Renal cortex interstitium (tissue), 11 donors: ENCODE data around the gene OTUB2. TPM values are rescaled to one million over a fixed set of nuclear protein-coding genes. Genes with fewer than 3 reads are reported as not detected.
"Not testable (repeated sequence)": the region's sequence is repeated elsewhere in the genome, so short reads cannot be mapped to it uniquely, and the experiment has no call there.

ENCODE experiments used
- DNase-seq, 11 donors: peaks; one replicate each; pipeline ENCODE4 v3.0.0-alpha.2; 2013; ENCODE audit warnings: low read depth in 9 of 11, low spot score in 4 of 11; ENCODE audit errors: extremely low read depth in 1 of 11
- polyA plus RNA-seq, 3 donors: library from polyadenylated mRNA; unstranded; fragments of 120-200 nt; gene quantifications; one replicate each; pipeline ENCODE4 v1.2.1, GENCODE V29; 2013; ENCODE audit not compliant: insufficient read length in 3 of 3

OTUB2 gene
- polyA plus RNA-seq, 3 donors, result 4.2 to 4.5 (median 4.4) TPM

DNA sequence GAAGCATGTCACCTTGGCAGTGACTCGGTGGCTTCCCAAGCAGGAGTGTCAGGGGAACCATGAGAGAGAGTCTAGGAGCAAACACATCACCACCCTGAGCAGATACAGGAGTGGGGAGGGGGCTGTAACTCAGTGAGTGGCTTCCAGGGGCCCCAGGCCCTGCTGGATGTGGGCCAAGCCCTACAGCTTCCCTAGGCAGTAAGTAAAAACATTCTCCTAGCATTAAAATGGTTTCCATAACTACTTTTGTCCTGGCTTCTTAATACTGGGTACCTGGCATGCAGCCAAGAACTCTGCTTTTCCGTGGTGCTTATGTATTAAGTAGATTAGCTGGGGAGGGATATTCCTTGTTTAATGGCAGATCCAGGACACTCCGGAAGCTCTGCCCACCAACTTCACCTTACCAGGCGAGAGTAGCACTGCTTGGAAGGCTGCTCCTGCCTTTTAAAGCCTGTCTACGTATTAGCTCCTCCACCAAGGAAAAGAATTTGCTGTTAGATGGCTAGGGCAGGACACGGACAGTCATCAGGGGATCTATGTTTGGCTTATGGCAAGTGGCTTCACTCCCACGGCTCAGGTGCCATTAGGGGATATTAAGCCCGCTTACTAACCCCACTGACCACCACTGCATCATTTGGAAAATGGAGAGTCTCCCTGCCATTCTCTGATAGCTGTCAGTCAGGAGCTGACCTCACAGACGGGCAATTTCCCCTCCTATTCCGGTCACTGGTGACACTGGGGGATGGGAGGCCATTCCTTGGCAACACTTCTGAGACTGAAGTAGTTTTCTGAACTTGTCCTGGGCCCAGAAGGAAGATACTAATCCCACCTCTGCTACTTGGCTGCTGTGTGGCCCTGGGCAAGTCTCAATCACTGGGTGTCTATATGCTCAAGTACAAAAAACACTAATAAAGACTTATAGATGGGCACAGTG, 22.8 kb downstream of the OTUB2 start:
- DNase-seq, result no peak

DNA sequence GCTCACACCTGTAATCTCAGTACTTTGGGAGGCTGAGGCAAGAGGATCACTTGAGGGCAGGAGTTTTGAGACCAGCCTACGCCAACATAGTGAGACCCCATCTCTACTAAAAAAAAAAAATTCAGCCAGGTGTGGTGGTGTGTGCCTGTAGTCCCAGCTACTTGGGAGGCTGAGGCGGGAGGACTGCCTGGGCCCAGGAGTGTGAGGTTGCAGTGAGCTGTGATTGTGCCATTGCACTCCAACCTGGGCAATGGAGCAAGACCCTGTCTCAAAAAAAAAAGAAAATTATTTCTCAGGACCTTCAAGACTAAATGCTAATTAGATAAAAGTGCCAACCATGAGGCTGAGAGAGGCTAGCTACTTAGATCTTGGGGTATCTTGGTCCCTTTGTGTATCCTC, 23.5 kb downstream of the OTUB2 start:
- no peak for DNase-seq

DNA sequence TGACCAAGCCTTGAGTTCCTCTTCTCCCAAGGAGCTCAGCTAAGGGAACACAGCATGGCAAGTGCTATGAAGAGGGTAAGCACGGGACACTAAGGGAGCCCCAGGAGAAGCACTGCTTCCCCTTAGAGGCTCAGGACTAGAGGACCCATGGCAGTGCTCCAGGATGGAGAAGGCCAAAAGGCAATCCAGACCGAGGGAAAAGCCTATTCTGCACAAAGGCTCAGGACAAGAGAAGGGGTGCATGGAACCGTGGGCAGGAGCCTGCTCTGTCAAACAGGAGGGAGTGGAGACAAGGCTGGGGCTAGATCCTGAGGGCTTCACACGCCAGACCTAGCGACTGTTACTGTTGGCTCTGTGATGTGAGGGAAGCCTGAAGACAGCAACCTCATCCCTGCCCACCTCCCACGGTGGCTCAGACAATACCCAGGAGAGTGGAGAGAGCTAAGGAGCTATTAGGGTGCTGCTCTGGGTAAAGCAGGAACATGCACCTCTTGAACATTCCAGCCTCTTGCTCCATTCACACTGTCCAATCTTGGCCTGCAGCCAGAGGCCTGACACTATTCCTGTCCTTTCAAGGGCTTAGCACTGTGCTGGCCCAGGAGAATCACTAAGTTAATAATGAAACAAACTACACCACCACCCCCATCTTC, 24.2 kb downstream of the OTUB2 start:
- DNase-seq, result no peak

DNA sequence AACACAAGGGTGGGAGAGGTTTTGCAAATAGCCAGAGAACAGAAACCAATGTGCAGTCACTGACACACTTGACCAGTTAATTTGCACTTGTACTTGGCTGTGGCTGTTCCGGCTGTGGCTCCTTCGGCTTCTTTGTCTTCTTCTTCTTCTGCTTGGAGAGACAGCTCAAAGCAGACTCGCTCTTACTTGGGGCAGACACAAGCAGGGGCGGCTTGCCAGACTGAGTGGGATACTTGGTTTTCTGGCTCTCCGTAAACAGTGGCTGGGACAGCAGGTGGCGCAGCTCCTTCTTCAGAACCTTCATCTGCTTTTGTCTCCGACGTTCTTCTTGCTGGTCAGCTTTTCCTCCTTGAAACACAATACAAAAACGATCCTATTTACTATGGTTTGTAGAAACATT, 25.0 kb downstream of the OTUB2 start:
- no peak for DNase-seq

DNA sequence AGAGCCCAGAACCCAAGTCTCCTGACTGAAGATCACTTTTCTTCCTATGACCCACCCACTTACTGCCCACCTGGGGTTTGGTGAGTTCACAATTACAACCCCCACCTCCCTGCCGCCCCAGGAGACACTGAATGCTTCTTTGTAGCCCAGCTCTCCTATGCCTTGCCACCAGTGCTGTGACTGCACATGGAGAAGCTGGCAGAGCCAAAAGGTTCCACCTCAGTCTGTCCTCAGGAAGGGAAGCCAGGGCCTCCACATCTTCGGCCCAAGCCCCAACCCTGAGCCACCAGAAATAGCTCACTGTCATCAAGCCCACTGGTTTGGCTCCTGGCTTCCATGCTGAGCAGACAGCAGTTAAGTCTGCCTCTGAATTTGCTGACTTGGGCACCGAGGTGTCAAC, 25.6 kb downstream of the OTUB2 start:
- DNase-seq, result no peak

DNA sequence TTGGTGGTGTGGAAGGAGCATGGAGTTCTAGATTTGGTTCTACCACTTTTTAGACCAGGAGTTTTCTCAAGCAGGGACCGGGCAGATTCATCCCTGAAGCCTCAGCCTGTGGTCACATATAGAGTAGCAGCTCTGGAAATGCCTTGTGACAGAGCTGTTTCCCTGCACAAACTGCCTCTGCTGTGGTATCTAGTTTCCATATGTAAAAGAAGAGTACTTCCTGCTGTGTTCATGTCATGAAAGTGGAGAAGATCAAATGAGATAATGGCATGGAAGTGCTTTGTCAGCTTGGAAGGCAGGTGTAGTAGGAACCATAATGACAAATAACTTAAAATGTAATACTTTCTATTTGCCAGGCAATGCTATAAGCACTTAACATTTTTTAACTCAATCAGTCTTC, 26.1 kb downstream of the OTUB2 start:
- DNase-seq, result no peak

DNA sequence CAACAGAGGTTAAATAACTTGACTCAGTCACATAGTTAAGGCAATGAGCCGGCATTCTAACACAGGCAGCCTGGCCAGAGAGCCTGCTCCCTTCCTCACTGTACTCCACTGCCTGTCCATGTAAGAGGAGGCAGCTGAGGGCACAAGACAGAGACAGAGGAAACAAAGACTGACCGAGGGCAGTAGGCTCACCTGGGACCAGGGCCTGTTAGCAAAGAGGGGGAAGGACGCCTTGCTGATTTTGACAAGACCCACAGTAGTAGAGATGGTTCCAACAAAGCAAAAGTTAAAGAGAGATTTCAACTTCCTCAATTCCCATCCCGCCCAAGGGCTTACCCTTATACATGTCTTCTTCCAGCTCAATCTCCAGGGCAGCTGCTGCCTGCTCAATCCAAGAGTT, 26.5 kb downstream of the OTUB2 start:
- no peak for DNase-seq

DNA sequence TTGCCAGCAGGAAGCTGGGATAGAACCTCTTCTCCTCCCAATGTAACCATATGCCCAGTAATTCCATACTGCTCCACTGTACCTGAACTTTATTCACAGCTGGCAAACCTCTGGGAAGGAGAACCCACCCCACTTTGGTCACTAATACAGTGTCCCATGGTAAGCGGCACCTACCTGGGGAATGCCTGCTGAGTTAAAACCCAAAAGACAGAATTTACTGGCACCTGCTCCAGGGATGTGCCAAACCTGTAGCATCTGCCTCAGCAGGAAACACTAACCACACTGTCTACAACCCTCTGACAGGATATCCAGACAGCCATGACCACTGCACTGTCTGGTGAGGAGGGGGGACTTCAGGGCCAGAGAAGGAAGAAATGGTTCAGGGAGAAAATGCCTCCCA, 28.3 kb downstream of the OTUB2 start:
- DNase-seq, result no peak

DNA sequence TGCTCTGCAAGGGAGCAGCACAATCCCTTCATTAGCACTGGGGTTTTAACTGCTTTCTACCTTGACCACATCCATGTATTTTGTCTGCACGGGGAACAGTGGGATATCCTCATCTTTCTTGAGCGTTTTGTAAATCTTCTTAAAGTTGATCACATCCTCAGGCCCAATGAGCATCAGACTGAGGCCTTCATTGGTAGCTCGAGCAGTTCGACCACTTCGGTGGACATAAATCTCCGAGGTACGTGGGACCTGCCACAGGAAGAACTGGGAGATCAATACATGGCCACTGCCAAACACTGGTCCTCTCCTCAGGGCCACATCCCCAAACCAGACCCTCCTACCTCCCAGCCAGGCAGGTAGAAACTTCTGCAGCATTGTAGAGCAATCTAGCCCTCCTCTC, 28.8 kb downstream of the OTUB2 start:
- no peak for DNase-seq

DNA sequence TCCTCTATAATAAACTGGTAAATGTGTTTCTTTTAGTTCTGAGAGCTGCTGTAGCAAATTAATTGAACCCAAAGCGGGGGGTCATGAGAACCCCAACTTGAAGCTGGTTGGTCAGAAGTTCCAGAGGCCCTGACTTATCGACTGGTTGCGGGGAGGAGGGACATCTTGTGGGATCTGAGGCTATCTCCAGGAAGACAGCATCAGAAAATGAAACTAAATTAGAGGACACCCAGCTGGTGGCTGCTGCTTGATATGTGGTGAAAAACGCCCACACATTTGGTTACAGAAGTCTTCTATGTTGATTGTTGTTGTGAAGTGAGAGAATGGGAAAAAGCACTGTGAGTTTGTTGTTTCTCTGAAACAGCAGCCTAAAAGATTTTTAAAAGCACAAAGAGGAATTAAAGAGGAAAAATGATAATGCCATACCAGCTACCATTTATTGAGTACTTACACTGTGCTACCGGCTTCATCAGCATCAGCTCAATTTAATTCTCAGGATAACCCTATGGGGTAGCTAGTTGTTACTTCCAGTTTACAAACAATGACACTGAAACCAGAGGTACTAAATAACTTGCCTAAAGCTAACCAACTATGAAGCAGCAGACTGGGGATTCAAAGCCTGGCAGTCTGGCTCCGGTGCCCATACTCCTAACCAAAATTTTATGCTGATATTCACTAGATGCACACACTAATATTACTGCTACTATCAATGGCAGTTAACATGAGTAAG, 30.6 kb downstream of the OTUB2 start:
- DNase-seq, result peak in 2 of 11 donors; percentile 19 to 38

DNA sequence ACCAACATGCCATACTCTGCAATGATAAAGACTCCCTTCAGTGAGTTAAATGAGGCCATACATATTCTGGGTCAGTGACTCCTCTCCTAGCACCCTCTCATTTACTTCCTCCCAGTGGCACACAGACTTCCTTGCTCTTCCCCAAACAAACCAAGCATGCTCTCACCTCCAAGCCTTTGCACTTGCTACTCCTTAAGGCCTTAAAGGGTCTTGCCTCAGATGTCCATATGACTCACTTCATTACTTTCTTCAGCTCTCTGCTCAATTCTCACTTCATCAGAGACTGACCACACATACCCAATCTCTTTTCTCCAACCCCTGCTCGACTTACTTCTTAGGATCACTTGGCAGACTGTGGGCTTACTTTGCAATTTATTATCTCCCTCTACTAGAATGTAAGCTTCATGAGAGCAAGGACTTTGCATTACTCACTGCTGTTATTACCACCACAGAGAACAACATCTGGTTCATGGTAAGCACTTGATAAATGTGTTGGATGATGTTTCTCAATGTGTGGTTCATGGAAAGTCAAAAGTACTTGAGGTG, 32.1 kb downstream of the OTUB2 start:
- DNase-seq, result no peak

DNA sequence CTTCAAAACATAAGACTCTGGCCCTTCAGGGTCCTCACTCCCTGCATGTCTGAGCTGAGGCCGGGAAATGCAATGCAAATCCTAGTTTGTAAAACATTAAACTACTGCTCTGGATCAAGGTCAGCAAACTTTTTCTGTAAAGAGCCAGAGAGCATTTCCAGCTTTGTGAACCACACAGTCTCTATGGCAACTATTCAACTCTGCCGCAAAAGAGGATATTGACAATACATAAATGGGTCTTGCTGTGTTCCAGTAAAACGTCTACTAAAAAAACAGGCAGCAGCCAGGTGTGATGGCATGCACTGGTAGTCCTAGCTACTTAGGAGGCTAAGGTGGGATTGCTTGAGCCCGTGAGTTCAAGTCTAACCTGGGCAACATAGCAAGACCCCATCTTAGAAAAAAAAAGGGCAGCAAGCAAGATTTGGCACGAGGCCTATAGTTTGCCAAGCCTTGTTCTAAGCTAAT, 32.6 kb downstream of the OTUB2 start:
- DNase-seq, result no peak

DNA sequence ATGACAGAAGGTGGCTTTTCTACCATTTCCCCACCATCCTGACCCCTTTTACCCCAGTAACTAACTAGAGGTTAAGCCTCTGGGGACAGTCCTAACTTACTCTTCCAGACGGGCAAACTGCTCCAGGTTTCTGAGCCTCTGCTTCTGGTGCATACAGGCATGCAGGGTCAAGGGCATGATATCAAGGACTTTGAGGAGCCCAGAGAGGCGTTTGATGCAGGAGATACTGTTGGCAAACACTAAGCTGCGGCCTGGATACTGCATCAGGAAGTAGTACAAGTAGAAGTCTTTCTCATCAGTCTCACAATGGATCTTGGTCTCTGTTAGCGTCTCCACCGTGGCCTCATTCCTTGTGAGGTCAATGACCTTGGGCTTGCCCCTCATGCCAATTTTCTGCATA, 33.9 kb downstream of the OTUB2 start:
- no peak for DNase-seq

DNA sequence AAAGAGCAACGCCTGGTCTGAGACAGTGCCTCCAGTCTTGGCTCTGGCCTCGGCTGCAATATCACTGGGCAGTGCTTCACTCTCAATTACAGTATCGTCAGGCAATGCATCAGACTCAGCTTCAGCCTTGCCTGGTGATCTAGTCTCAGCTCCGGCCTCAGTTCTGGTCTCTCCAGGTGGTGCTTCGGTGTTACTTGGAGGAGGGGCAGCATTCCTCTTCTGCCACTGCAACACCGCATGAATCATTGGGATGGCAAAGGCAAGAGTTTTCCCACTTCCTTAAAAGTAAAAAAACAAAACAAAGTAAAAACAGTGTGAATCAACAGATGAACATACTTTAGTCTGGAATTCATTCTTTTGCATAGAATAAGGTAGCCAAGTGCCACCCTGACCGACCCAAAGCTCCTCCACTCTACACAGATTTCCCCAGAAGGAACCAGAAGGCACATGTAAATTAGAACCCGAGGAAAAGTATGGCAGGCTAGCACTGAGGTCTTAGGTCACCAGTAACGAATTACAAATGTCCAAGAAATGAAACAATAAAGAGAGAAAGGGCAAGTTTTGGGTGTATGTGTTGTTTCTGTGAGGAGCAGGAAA, 36.3 kb downstream of the OTUB2 start:
- no peak for DNase-seq

DNA sequence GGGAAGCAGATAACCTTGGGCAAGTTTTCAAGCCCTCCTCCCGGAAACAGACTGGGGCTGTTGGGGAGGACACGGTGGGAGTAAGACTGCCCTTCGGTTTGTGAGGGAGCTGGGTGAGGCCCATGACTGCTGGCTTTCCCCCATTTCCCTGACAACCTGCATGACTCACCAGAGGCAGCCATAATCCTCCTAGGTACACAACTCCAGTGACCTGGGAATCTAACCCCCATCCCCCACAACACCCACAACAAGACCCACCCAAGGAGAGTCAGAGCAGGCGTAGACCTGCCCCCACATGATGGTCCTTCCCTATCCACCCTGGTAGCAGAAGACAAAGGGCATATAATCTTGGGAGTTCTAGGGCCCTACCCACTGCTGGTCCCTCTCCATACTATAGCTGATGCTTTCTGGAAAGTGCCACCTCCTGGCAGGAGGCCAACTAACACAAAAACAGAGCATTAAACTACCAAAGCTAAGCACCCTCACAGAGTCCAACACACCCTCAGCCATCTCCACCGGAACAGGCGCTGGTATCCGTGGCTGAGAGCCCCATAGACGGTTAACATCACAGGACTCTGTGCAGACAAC, 40.0 kb downstream of the OTUB2 start:
- no peak for DNase-seq

DNA sequence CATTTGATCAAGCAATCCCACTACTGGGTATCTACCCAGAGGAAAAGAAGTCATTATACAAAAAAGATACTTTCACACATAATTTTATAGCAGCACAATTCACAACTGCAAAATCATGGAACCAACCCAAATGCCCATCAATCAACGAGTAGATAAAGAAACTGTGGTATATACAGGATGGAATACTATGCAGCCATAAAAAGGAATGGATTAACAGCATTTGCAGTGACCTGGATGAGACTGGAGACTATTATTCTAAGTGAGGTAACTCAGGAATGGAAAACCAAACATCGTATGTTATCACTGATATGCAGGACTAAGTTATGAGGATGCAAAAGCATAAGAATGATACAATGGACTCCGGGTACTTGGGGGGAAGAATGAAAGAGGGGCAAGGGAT, 45.9 kb downstream of the OTUB2 start:
- not testable (repeated sequence) for DNase-seq

DNA sequence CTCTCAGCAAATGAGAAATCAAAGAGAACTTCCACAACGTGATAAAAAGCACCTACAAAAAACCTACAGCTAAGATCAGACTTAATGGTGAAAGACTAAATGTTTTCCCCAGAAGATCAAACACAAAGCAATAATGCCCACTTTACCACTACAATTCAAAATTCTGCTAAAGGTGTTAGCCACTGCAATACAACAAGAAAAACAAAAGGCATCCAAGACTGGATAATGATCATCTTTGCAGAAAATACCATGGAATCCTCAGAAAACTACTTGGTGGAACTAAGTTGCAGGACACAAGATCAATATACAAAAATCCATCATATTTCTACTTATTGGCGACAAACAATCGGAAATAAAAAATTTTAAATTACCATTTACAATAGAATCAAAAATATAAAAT, 48.4 kb downstream of the OTUB2 start:
- DNase-seq, result no peak

DNA sequence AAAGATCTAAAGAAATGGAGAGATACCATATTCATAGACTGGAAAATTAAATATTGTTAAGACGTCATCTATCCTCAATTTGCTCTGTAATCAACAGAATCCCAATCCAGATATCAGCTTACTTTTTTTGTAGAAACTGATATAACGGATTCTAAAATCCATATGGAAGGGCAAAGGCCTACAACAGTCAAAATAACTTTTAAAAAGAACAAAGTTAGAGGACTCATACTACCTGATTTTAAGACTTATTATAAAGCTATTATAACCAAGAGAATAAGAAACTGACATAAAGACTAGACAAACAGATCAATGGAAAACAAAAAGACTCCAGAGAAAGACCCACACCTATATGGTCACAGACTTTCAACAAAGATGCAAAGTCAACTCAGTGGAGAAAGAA, 48.9 kb downstream of the OTUB2 start:
- no peak for DNase-seq
